Measurements from ENCODE around the gene POLK. TPM values are rescaled to one million over a fixed set of nuclear protein-coding genes. Genes with fewer than 3 reads are reported as not detected.
"Not testable (repeated sequence)": the region's sequence is repeated elsewhere in the genome, so short reads cannot be mapped to it uniquely, and the experiment has no call there.

Gene POLK
- polyA plus RNA-seq, 1 experiment = 30.9 TPM

GRCh38 chr5:75475364-75475763 lies 36.3 kb upstream of the POLK start:
- TF ChIP-seq CTCF (IDR thresholded peaks at IDR 0.05; ENCODE audit: low read depth, low read length) = no peak
- H3K27ac ChIP-seq (ENCODE audit: low read depth, low read length) = no peak overlapping the region
- no peak for DNase-seq (ENCODE audit: low read depth, low spot score)
- no peak overlapping the region for H3K4me3 ChIP-seq (ENCODE audit: low read depth, low read length)
- no peaks in the 10 kb centered on the region for H3K27me3 ChIP-seq (ENCODE audit: control insufficient read depth, insufficient read depth, low read length)
- POLR2A ChIA-PET = no interaction called here
- no peaks in the 10 kb centered on the region for H3K9me3 ChIP-seq (ENCODE audit: control insufficient read depth, insufficient read depth, low read length)
- CTCF ChIA-PET = no interaction called here

GRCh38 chr5:75481024-75481423 lies 30.7 kb upstream of the POLK start:
- H3K27me3 ChIP-seq (ENCODE audit: control insufficient read depth, insufficient read depth, low read length) = no peaks in the 10 kb centered on the region
- POLR2A ChIA-PET = no interaction called here
- CTCF ChIA-PET = no interaction called here

GRCh38 chr5:75482482-75482881 lies 29.2 kb upstream of the POLK start:
- no peaks in the 10 kb centered on the region for H3K9me3 ChIP-seq (ENCODE audit: control insufficient read depth, insufficient read depth, low read length)
- DNase-seq (ENCODE audit: low read depth, low spot score) = no peak
- H3K27me3 ChIP-seq (ENCODE audit: control insufficient read depth, insufficient read depth, low read length) = no peaks in the 10 kb centered on the region
- no peak overlapping the region for H3K27ac ChIP-seq (ENCODE audit: low read depth, low read length)
- ChIA-PET CTCF (no interaction called here), POLR2A (interaction anchor here (0.6 kb wide), 1 partner anchor 112 kb away, joined by 6 read pairs; no protein-coding TSS in a partner anchor)
- H3K4me3 ChIP-seq (ENCODE audit: low read depth, low read length) = no peak overlapping the region
- TF ChIP-seq CTCF (IDR thresholded peaks at IDR 0.05; ENCODE audit: low read depth, low read length) = no peak

More at GRCh38 chr5:75481024-75481423, 30.7 kb upstream of the POLK start:
- DNase-seq (ENCODE audit: low read depth, low spot score) = no peak
- Histone ChIP-seq H3K9me3 (ENCODE audit: control insufficient read depth, insufficient read depth, low read length) (no peaks in the 10 kb centered on the region), H3K27ac (ENCODE audit: low read depth, low read length) (no peak overlapping the region), H3K4me3 (ENCODE audit: low read depth, low read length) (no peak overlapping the region)
- TF ChIP-seq CTCF (IDR thresholded peaks at IDR 0.05; ENCODE audit: low read depth, low read length) = no peak

GRCh38 chr5:75484605-75485004 lies 27.1 kb upstream of the POLK start:
- ChIA-PET POLR2A (no interaction called here), CTCF (no interaction called here)
- TF ChIP-seq CTCF (IDR thresholded peaks at IDR 0.05; ENCODE audit: low read depth, low read length) = no peak
- no peaks in the 10 kb centered on the region for H3K27me3 ChIP-seq (ENCODE audit: control insufficient read depth, insufficient read depth, low read length)
- H3K27ac ChIP-seq (ENCODE audit: low read depth, low read length) = no peak overlapping the region
- H3K4me3 ChIP-seq (ENCODE audit: low read depth, low read length) = no peak overlapping the region
- no peaks in the 10 kb centered on the region for H3K9me3 ChIP-seq (ENCODE audit: control insufficient read depth, insufficient read depth, low read length)
- no peak for DNase-seq (ENCODE audit: low read depth, low spot score)

GRCh38 chr5:75489847-75490246 lies 21.8 kb upstream of the POLK start:
- CTCF ChIA-PET; H3K27me3 ChIP-seq (ENCODE audit: control insufficient read depth, insufficient read depth, low read length); POLR2A ChIA-PET; H3K4me3 ChIP-seq (ENCODE audit: low read depth, low read length); H3K9me3 ChIP-seq (ENCODE audit: control insufficient read depth, insufficient read depth, low read length); H3K27ac ChIP-seq (ENCODE audit: low read depth, low read length); DNase-seq (ENCODE audit: low read depth, low spot score): not testable (repeated sequence)

GRCh38 chr5:75491621-75492020 lies 20.1 kb upstream of the POLK start:
- no peaks in the 10 kb centered on the region for H3K27me3 ChIP-seq (ENCODE audit: control insufficient read depth, insufficient read depth, low read length)
- no peak overlapping the region for H3K4me3 ChIP-seq (ENCODE audit: low read depth, low read length)
- H3K27ac ChIP-seq (ENCODE audit: low read depth, low read length) = no peak overlapping the region
- no peak for TF ChIP-seq CTCF (IDR thresholded peaks at IDR 0.05; ENCODE audit: low read depth, low read length)
- ChIA-PET POLR2A (no interaction called here), CTCF (no interaction called here)
- no peak for DNase-seq (ENCODE audit: low read depth, low spot score)
- H3K9me3 ChIP-seq (ENCODE audit: control insufficient read depth, insufficient read depth, low read length) = no peaks in the 10 kb centered on the region; the same call in 1 of the 2 replicates
